ENCODE measurements around the gene TMEM41B. TPM values are rescaled to one million over a fixed set of nuclear protein-coding genes. Genes with fewer than 3 reads are reported as not detected.
"Not testable (repeated sequence)": the region's sequence is repeated elsewhere in the genome, so short reads cannot be mapped to it uniquely, and the experiment has no call there.

TMEM41B gene
- total RNA-seq, result 10 to 100 TPM; 25.9 to 33.5 TPM

DNA sequence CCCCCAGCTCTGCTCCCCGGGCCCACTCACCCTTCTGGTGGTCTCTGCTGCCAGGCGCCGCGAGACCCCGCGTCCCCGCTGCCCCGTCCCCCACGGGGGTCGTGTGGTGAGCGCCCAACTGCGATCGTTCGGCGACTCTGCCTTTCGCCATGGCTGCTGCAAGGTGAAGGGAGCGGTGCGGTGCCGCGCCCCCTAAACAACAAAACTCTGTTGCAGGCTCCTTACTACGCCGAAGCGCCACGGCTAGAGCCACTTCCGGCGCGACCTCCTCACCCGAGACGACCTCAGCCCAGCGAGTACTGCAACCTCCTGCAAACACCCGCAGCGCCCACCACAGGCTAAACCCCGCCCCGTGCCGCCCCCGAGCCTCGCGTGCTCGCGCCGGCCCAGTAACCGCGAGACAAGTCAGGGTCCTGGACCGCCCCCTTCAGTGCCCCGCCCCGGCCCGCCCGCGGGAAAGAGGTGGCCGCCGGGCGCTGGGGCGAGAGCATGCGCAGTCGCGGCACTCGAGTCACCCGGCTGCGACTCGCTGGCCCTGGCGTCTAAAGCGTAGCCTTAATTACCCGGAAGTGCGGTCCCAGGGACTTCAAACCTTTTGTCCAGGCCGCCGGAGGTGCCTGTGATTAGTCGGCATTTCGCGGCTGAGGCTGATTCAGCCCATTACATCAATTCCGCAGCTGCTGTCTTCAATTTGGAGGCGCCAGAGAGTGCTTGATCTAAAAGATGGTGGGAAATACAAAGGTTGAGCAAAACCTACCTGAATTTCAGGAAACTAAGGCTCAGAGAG is at the start of gene TMEM41B:
Gene TMEM41B, minus strand, starts transcription at position 303 of the 787 bp plus-strand sequence. Its CDS starts 152 bp downstream, at position 151.
- peak within 1 kb of the TSS; percentile 93 to 99 for H3K27ac Mint-ChIP-seq

GRCh38 chr11:9362393-9362863 is 48.0 kb upstream of the TMEM41B start:
- ATAC-seq (no peak), DNase-seq (ENCODE audit: low spot score) (no peak)
- Mint-ChIP-seq H3K36me3 (no peaks in the 10 kb centered on the region), H3K9me3 (no peaks in the 10 kb centered on the region), H3K4me3 (peak overlapping the region; percentile 52), H3K4me1 (ENCODE audit: low read depth in 2 of 2) (peaks cover 22 to 27% of the 10 kb centered on the region in 2 donors), H3K27me3 (no peaks in the 10 kb centered on the region), H3K27ac (peak overlapping the region; percentile 78 to 91)

More for the DNA sequence above, at the start of gene TMEM41B:
- ATAC-seq (peak; percentile 99), DNase-seq (ENCODE audit: low spot score) (peak; percentile 100)
- no peaks in the 10 kb centered on the region for H3K9me3 Mint-ChIP-seq
- no peaks in the 10 kb centered on the region for H3K36me3 Mint-ChIP-seq
- peak within 1 kb of the TSS; percentile 93 for H3K4me3 Mint-ChIP-seq
- peaks cover 29 to 35% of the 10 kb centered on the region in 2 donors for H3K4me1 Mint-ChIP-seq (ENCODE audit: low read depth in 2 of 2)
- peaks cover 12 to 14% of the 10 kb centered on the region in 2 donors for H3K27me3 Mint-ChIP-seq

GRCh38 chr11:9360862-9361622 is 46.6 kb upstream of the TMEM41B start:
- H3K27me3 Mint-ChIP-seq; H3K9me3 Mint-ChIP-seq; DNase-seq (ENCODE audit: low spot score); ATAC-seq; H3K36me3 Mint-ChIP-seq: not testable (repeated sequence)
- peak overlapping the region; percentile 62 for H3K4me3 Mint-ChIP-seq
- peak overlapping the region; percentile 78 to 91 for H3K27ac Mint-ChIP-seq
- peaks cover 22 to 27% of the 10 kb centered on the region in 2 donors for H3K4me1 Mint-ChIP-seq (ENCODE audit: low read depth in 2 of 2)

DNA sequence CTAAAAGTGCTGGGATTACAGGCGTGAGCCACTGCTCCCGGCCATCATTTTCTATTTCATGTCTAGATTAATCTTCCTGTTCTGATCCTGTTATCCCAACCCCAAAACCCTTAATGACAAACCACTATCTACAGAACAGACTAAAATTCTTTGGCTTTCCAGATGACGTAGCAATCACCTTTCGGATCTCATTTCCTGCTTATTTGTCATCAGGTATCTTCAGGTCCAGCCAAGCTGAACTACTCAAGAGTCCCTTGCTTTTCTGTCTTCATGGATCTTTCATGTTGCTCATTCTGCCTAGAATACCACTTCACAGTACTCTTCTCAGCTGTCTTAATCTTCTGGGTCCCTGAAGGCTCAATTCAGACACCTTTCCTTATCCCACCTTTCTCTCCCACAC is 42.6 kb upstream of the TMEM41B start:
- DNase-seq (ENCODE audit: low spot score) (no peak), ATAC-seq (no peak)
- Mint-ChIP-seq H3K27ac (no peak overlapping the region), H3K36me3 (no peaks in the 10 kb centered on the region), H3K4me3 (no peak overlapping the region), H3K4me1 (ENCODE audit: low read depth in 2 of 2) (peaks cover 5 to 7% of the 10 kb centered on the region in 2 donors), H3K27me3 (no peaks in the 10 kb centered on the region), H3K9me3 (no peaks in the 10 kb centered on the region)

GRCh38 chr11:9351321-9351881 is 37.0 kb upstream of the TMEM41B start:
- no peaks in the 10 kb centered on the region for H3K9me3 Mint-ChIP-seq
- DNase-seq (ENCODE audit: low spot score) (no peak), ATAC-seq (no peak)
- peak overlapping the region in 1 of 2 donors; percentile 10 for H3K27ac Mint-ChIP-seq
- H3K27me3 Mint-ChIP-seq, result peaks cover 10 to 22% of the 10 kb centered on the region in 2 donors
- no peaks in the 10 kb centered on the region for H3K36me3 Mint-ChIP-seq
- H3K4me1 Mint-ChIP-seq (ENCODE audit: low read depth in 2 of 2), result peaks cover 9 to 10% of the 10 kb centered on the region in 2 donors
- no peak overlapping the region for H3K4me3 Mint-ChIP-seq

DNA sequence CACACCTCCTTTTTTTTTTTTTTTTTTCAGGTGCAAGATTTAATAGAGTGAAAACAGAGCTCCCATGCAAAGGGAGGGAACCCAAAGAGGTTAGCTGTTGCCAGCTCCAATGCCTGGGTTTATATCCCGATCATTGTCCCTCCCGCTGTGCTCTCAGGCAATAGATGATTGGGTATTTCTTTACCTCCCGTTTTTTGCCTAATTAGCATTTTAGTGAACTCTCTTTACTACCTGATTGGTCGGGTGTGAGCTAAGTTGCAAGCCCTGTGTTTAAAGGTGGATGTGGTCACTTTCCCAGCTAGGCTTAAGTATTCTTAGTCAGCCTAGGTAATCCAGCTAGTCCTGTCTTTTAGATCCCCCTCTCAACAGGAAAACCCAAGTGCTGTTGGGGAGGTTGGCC is 33.4 kb upstream of the TMEM41B start:
- H3K27me3 Mint-ChIP-seq, result peaks cover 10 to 22% of the 10 kb centered on the region in 2 donors
- H3K36me3 Mint-ChIP-seq; H3K4me3 Mint-ChIP-seq; H3K4me1 Mint-ChIP-seq (ENCODE audit: low read depth in 2 of 2); ATAC-seq; H3K9me3 Mint-ChIP-seq; DNase-seq (ENCODE audit: low spot score); H3K27ac Mint-ChIP-seq: not testable (repeated sequence)

GRCh38 chr11:9347100-9347499 is 32.7 kb upstream of the TMEM41B start:
- DNase-seq (ENCODE audit: low spot score), result no peak
- H3K36me3 Mint-ChIP-seq, result no peaks in the 10 kb centered on the region
- no peak for ATAC-seq
- no peak overlapping the region for H3K27ac Mint-ChIP-seq
- peaks cover 10 to 22% of the 10 kb centered on the region in 2 donors for H3K27me3 Mint-ChIP-seq
- peaks cover 9 to 10% of the 10 kb centered on the region in 2 donors for H3K4me1 Mint-ChIP-seq (ENCODE audit: low read depth in 2 of 2)
- no peak overlapping the region for H3K4me3 Mint-ChIP-seq
- no peaks in the 10 kb centered on the region for H3K9me3 Mint-ChIP-seq

GRCh38 chr11:9344061-9344680 is 29.8 kb upstream of the TMEM41B start:
- H3K27ac Mint-ChIP-seq, result no peak overlapping the region
- no peak for DNase-seq (ENCODE audit: low spot score)

DNA sequence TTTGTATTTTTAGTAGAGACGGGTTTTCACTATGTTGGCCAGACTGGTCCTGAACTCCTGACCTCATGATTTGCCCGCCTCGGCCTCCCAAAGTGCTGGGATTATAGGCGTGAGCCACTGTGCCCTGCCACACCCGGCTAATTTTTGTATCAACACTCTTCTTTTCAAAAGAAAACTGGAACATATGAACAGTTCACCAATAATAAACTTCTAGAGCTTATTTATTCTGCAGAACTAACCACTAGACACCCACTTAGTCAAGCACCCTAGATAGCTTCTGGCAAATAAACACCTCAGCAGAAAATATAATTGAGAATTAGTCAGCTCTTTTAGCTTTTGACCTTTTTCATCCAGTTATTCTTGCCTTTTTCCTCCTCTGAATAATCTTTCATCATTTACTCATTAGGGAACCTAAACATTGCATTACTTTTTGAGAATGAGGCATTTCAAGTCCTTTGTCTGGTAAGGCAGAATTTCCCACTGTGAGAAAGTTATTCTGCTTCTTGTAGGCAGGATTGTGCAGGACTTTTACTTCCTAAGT is 27.3 kb upstream of the TMEM41B start:
- no peaks in the 10 kb centered on the region for H3K36me3 Mint-ChIP-seq
- H3K9me3 Mint-ChIP-seq, result no peaks in the 10 kb centered on the region
- H3K27me3 Mint-ChIP-seq, result no peaks in the 10 kb centered on the region
- H3K27ac Mint-ChIP-seq, result no peak overlapping the region
- no peak overlapping the region for H3K4me3 Mint-ChIP-seq
- ATAC-seq (no peak), DNase-seq (ENCODE audit: low spot score) (no peak)
- H3K4me1 Mint-ChIP-seq (ENCODE audit: low read depth in 2 of 2), result no peaks in the 10 kb centered on the region

More at GRCh38 chr11:9344061-9344680, 29.8 kb upstream of the TMEM41B start:
- Mint-ChIP-seq H3K4me3 (no peak overlapping the region), H3K36me3 (no peaks in the 10 kb centered on the region), H3K4me1 (ENCODE audit: low read depth in 2 of 2) (peaks cover 9 to 10% of the 10 kb centered on the region in 2 donors), H3K9me3 (no peaks in the 10 kb centered on the region), H3K27me3 (peaks cover 7 to 14% of the 10 kb centered on the region in 2 donors)
- no peak for ATAC-seq

- Mint-ChIP-seq H3K27ac (no peak overlapping the region), H3K4me3 (no peak overlapping the region), H3K4me1 (ENCODE audit: low read depth in 2 of 2) (no peaks in the 10 kb centered on the region), H3K27me3 (no peaks in the 10 kb centered on the region), H3K9me3 (no peaks in the 10 kb centered on the region), H3K36me3 (no peaks in the 10 kb centered on the region)
- DNase-seq (ENCODE audit: low spot score), result no peak
- ATAC-seq, result no peak
Observed at GRCh38 chr11:9332655-9333054, 18.3 kb upstream of the TMEM41B start.

- ATAC-seq (no peak), DNase-seq (ENCODE audit: low spot score) (no peak)
- Mint-ChIP-seq H3K4me3 (no peak overlapping the region), H3K36me3 (no peaks in the 10 kb centered on the region), H3K4me1 (ENCODE audit: low read depth in 2 of 2) (no peaks in the 10 kb centered on the region), H3K9me3 (no peaks in the 10 kb centered on the region), H3K27me3 (no peaks in the 10 kb centered on the region), H3K27ac (no peak overlapping the region)
Observed at GRCh38 chr11:9330387-9331384, 16.3 kb upstream of the TMEM41B start.

DNA sequence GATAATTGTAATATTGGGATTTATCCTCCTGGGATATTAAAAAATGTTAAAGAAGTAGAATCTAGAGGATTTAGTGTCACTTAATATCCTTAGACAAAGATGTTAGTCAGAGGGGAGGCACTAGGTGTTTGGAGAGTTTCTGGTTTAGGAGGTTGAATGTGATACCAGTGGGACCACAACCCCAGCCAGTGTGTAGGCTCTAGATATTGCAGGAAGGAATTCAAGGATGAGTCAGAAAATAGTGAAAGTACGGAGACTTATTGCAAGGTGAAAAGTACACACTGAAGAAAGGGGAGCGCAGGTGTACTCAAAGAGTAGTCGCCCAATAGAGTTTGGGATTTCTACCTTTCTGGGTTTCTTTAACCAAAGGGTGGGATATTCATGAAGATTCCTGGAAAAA is 5.7 kb upstream of the TMEM41B start:
- DNase-seq (ENCODE audit: low spot score), result no peak
- no peak for ATAC-seq
- Mint-ChIP-seq H3K9me3 (no peaks in the 10 kb centered on the region), H3K4me1 (ENCODE audit: low read depth in 2 of 2) (peaks cover 0 to 3% of the 10 kb centered on the region in 2 donors), H3K4me3 (no peak overlapping the region), H3K27me3 (peaks cover 23 to 25% of the 10 kb centered on the region in 2 donors), H3K36me3 (no peaks in the 10 kb centered on the region), H3K27ac (no peak overlapping the region)

Measured in natural killer cell treated with Interleukin-12 subunit alpha and Interleukin-12 subunit beta and Interleukin-15 and Interleukin-18, amount 100 ng/mL, for 72 hours (primary cell).